Measurements from ENCODE around the gene NPTX1. TPM values are rescaled to one million over a fixed set of nuclear protein-coding genes. Genes with fewer than 3 reads are reported as not detected.

Gene NPTX1
- total RNA-seq, 4 donors from 2014 or later, result 0.21 to 0.59 TPM; not detected in 2

DNA sequence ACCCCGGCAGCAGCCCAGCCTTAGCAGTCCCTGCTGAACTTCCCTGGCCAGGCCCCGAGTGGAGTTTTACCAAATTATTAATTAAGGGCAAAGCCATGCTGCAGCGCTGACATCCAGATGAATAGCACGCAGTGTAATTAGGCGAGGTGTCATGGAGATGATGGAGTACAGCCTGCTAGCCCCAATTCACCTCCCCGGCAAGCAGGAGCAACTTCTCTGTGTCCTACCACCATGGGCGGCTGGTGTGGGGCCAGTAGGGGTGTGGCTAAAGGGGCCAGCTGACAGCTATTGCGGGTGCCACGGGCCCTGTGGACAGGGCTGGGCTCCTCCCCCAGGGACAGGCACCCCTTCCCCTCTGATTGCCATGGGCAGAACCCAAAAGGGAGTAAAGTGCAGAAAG lies 36.9 kb downstream of the NPTX1 start:
- H3K4me3 ChIP-seq, result no peak overlapping the region
- TF ChIP-seq EP300 (IDR thresholded peaks at IDR 0.05), result no peak
- H3K27me3 ChIP-seq, result no peaks in the 10 kb centered on the region
- no peak overlapping the region for H3K27ac ChIP-seq
- 69 to 77% methylated on average over 9 of the region's 9 CpGs for WGBS, 2 donors
- H3K36me3 ChIP-seq, result peaks cover 0 to 32% (median 0%) of the 10 kb centered on the region in 3 donors
- peaks cover 0 to 9% (median 0%) of the 10 kb centered on the region in 4 donors for H3K4me1 ChIP-seq
- no peaks in the 10 kb centered on the region for H3K9me3 ChIP-seq
- no peak for DNase-seq (ENCODE audit: low spot score in 2 of 2)

DNA sequence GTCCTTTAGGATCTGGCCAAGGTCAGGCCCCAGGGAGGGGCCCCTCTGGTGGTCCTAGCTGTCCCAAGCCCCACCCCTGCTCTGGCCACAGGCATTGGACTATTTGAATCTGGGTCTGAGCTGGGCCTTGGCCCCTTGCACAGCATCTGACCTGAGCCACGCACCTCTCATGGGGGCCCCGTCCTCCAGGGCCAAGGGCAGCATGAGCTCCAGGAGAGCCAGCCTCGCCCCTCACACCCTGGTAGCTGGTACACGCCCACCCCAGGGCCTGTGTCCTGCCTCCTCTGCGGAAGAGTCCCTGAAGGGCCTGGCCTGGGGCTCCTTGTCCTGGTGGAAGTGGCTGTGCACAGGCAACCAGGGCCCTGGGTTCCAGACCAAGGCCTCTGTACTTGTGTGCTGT lies 37.6 kb downstream of the NPTX1 start:
- 85 to 87% methylated on average over 5 of the region's 5 CpGs for WGBS, 2 donors
- no peaks in the 10 kb centered on the region for H3K27me3 ChIP-seq
- no peaks in the 10 kb centered on the region for H3K9me3 ChIP-seq
- TF ChIP-seq EP300 (IDR thresholded peaks at IDR 0.05) (no peak), POLR2A (IDR thresholded peaks at IDR 0.05) (no peak)
- TF ChIP-seq, protein P1, sequence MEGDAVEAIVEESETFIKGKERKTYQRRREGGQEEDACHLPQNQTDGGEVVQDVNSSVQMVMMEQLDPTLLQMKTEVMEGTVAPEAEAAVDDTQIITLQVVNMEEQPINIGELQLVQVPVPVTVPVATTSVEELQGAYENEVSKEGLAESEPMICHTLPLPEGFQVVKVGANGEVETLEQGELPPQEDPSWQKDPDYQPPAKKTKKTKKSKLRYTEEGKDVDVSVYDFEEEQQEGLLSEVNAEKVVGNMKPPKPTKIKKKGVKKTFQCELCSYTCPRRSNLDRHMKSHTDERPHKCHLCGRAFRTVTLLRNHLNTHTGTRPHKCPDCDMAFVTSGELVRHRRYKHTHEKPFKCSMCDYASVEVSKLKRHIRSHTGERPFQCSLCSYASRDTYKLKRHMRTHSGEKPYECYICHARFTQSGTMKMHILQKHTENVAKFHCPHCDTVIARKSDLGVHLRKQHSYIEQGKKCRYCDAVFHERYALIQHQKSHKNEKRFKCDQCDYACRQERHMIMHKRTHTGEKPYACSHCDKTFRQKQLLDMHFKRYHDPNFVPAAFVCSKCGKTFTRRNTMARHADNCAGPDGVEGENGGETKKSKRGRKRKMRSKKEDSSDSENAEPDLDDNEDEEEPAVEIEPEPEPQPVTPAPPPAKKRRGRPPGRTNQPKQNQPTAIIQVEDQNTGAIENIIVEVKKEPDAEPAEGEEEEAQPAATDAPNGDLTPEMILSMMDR (IDR thresholded peaks at IDR 0.05), result no peak
- H3K27ac ChIP-seq, result no peak overlapping the region
- H3K4me3 ChIP-seq, result no peak overlapping the region
- no peak for DNase-seq (ENCODE audit: low spot score in 2 of 2)
- peaks cover 0 to 32% (median 0%) of the 10 kb centered on the region in 3 donors for H3K36me3 ChIP-seq
- H3K4me1 ChIP-seq, result peaks cover 0 to 3% (median 0%) of the 10 kb centered on the region in 4 donors

DNA sequence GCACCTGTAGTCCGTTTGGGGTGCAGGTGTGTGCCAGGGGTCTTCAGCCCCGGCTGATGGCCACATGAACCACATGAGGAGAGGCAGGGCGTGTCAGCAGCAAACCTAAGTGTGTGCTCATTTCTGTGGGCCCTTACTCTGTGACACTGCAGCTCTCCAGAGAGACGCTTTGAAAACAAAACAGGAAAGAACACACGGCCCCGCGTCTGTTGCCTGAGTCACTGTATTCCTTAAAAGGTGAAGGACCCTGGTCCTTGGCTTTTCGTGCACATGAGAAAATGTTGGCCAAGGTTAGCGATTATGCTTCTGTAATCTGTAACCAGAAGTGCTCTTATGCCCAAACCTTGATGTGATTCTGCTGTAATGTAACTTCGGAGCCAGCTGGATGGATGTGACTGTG lies 38.9 kb downstream of the NPTX1 start:
- Histone ChIP-seq H3K27me3 (no peaks in the 10 kb centered on the region), H3K9me3 (no peaks in the 10 kb centered on the region), H3K27ac (no peak overlapping the region), H3K4me3 (no peak overlapping the region), H3K36me3 (peaks cover 0 to 42% (median 0%) of the 10 kb centered on the region in 3 donors), H3K4me1 (no peaks in the 10 kb centered on the region)
- no peak for TF ChIP-seq EP300 (IDR thresholded peaks at IDR 0.05)
- TF ChIP-seq, protein P1 (IDR thresholded peaks at IDR 0.05), result no peak
- TF ChIP-seq POLR2A (IDR thresholded peaks at IDR 0.05), result no peak
- DNase-seq (ENCODE audit: low spot score in 2 of 2), result no peak
- WGBS, 2 donors, result 84 to 91% methylated on average over 10 of the region's 10 CpGs

DNA sequence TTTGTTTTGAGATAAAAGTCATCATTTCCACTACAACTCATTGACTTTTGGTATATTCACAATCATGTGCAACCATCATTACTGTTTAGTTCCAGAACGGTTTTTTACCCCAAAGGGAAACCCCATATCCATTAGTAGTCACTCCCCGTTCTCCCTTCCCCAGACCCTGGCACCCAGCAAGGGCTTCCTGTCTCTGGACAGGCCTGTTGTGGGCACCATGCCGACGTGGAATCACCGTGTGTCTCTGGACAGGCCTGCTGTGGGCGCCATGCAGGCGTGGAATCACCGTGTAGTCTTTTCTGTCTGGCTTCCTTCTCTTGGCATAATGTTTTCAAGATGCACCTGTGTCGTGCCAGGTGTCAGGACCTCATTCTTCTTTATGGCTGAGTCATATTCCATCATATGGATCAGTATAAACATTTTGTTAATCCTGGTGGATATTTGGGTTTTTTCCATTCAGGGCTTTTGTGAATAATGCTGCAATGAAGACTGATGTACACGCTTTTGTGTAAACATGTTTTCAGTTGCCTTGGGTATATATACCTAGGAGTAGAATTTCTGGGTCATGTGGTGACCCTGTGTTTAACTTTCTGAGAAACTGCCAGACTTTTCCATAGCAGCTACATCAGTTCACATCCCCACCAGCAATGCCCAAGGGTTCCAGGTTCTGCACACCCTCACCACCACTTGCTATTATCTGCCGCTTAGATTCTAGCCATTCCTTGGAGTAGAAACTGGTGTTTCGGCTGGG lies 42.3 kb downstream of the NPTX1 start:
- no peak overlapping the region for H3K4me3 ChIP-seq
- TF ChIP-seq POLR2A (IDR thresholded peaks at IDR 0.05) (no peak), EP300 (IDR thresholded peaks at IDR 0.05) (no peak)
- TF ChIP-seq, protein P1 (IDR thresholded peaks at IDR 0.05), result no peak
- H3K27ac ChIP-seq, result no peak overlapping the region
- H3K36me3 ChIP-seq, result peaks cover 0 to 63% (median 0%) of the 10 kb centered on the region in 3 donors
- H3K4me1 ChIP-seq, result no peaks in the 10 kb centered on the region
- DNase-seq (ENCODE audit: low spot score in 2 of 2), result no peak
- H3K27me3 ChIP-seq, result no peaks in the 10 kb centered on the region
- no peaks in the 10 kb centered on the region for H3K9me3 ChIP-seq
- 74 to 82% methylated on average over 12 of the region's 12 CpGs for WGBS, 2 donors

DNA sequence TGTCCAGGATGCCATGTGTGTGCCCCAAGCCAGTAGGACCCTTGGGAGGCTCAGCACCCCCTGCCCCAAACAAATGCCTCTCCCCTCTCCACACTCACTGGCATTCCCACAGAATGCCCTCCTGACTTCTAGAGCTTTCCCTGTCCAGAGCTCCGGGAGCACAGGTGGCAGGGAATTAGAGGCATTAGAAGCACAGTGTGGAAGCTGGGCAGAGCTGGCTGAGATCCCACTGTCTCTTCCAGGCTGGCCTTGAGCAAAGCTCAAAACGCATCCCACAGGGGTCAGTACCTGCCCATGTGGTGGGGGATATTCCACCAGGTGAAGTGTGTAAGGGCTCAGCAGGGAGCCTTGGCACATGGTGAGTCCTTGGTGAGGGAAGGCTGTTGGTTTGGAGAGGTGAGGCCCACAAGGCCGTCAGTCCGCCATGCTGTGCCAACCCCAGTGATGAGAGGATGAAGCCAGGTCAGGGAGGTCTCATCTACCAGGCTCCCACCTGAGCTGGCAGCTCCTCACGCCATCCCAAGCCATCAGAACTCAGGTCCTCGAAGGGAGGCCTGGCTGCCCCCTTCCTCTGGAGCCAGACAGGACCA lies 43.4 kb downstream of the NPTX1 start:
- WGBS, 2 donors, result 84 to 86% methylated on average over 6 of the region's 6 CpGs
- DNase-seq (ENCODE audit: low spot score in 2 of 2), result no peak

More for the DNA sequence above, 43.4 kb downstream of the NPTX1 start:
- no peak overlapping the region for H3K27ac ChIP-seq
- H3K27me3 ChIP-seq, result no peaks in the 10 kb centered on the region
- TF ChIP-seq, protein P1 (IDR thresholded peaks at IDR 0.05), result no peak
- TF ChIP-seq POLR2A (IDR thresholded peaks at IDR 0.05), result no peak
- no peak for TF ChIP-seq EP300 (IDR thresholded peaks at IDR 0.05)
- H3K9me3 ChIP-seq, result no peaks in the 10 kb centered on the region
- H3K36me3 ChIP-seq, result peaks cover 0 to 65% (median 0%) of the 10 kb centered on the region in 3 donors
- no peaks in the 10 kb centered on the region for H3K4me1 ChIP-seq
- H3K4me3 ChIP-seq, result no peak overlapping the region

Measured in tibial nerve (tissue), 4 donors.